Epithelial cell of esophagus (primary cell): ENCODE measurements around the gene GPN2.
A peak's percentile ranks its signal among the peaks of the same experiment; 100 is the strongest.

Experiments used
- DNase-seq: peaks from one replicate; pipeline ENCODE4 v3.0.0; 2010; ENCODE audit warnings: low read depth
- H3K4me3 ChIP-seq: 2 replicates; pipeline ENCODE4 v1.5.1; 2011; ENCODE audit warnings: mild to moderate bottlenecking, low read length, control low read depth
- TF ChIP-seq, protein P1 (sequence below): IDR thresholded peaks from 2 replicates; pipeline ENCODE4 v1.5.1; 2011; ENCODE audit warnings: low read depth, mild to moderate bottlenecking, low read length, control low read depth, inconsistent platforms; ENCODE audit not compliant: insufficient read depth; ENCODE audit errors: missing control alignments

Gene GPN2

DNA sequence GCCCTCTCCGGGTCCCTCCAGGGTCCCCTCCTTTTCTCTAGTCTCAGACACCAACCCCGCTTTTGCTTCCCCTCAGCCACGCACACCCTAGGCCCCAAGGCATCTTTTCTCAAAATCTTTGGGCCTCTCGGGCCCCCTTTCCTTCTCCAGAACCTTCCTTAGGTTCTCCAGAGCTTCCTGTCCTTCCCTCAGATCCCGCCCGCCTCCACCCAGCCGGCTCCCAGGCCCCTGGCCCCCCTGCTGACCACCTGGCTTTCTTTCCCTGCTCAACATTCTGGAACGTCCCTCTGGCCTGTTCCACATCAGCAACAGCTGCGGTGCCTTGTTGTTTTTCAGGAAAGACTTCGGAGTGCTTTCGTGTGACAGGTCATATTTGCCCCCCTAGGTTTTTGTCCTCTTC, 62.4 kb downstream of the GPN2 start:
- TF ChIP-seq, protein P1, sequence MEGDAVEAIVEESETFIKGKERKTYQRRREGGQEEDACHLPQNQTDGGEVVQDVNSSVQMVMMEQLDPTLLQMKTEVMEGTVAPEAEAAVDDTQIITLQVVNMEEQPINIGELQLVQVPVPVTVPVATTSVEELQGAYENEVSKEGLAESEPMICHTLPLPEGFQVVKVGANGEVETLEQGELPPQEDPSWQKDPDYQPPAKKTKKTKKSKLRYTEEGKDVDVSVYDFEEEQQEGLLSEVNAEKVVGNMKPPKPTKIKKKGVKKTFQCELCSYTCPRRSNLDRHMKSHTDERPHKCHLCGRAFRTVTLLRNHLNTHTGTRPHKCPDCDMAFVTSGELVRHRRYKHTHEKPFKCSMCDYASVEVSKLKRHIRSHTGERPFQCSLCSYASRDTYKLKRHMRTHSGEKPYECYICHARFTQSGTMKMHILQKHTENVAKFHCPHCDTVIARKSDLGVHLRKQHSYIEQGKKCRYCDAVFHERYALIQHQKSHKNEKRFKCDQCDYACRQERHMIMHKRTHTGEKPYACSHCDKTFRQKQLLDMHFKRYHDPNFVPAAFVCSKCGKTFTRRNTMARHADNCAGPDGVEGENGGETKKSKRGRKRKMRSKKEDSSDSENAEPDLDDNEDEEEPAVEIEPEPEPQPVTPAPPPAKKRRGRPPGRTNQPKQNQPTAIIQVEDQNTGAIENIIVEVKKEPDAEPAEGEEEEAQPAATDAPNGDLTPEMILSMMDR = no peak
- no peak for DNase-seq
- H3K4me3 ChIP-seq = peak overlapping the region; percentile 62

DNA sequence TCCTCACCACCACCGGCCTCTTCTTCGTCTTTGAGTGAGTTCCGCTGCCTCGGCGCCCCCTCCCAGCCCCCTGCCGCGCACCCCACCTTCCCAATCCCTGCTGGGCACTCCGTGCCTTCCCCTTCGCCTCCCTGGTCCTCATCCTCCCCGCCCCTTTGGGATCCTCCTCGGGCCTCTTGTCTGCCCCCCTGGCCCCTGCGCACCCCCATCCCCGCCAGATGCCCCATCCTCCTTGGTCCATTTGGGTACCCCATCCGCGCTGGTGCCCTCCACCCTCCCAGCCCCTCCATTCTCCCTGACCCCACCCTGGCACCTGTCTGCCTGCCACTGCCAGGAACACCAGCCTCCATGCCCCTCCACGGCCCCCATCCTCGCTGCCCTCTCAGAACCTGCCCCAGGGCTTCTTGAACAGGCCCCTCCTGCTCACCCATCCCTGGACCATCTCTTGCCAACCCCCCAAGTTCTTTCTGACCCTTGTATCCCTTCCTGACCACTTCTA, 62.9 kb downstream of the GPN2 start:
- no peak for DNase-seq
- H3K4me3 ChIP-seq = peak overlapping the region; percentile 62
- TF ChIP-seq, protein P1 = no peak

DNA sequence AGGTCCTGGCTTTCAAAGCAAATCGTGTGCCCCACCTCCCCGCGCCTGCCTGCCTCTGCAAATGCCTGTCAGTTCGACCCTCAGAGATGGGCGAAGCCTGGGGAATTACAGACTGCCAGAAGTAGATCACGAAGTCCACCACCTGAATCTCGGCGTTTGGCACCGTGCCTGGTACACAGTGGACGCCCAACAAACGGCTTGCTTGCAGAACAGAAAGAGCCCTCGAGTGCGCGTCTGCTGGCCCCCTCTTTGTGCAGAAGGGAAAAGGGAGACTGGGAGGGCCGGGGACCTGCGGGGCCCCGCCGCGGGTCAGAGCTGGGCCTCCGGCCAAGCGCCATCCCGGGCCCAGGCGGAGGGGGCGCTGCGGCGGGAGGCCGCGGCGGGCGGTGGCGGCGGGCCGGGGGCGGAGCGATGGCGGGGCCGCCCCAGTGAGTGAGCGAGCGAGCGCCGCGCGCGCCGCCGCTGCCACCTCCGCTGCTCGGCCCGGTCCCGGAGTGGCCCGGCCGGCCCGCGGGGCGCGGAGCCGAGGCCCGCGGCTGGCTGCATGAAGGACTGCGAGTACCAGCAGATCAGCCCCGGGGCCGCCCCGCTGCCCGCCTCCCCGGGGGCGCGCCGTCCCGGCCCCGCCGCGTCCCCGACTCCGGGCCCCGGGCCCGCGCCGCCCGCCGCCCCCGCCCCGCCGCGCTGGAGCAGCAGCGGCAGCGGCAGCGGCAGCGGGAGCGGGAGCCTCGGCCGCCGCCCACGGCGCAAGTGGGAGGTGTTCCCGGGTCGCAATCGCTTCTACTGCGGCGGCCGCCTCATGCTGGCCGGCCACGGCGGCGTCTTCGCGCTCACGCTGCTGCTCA, 63.6 kb downstream of the GPN2 start, which contains the start of gene ZDHHC18:
ZDHHC18 (plus strand) TSS at position 428 of the 845 bp plus-strand sequence; CDS start at position 545, 117 bp downstream.
- H3K4me3 ChIP-seq = peak within 1 kb of the TSS; percentile 62
- TF ChIP-seq, protein P1 = peak; percentile 17
- DNase-seq = peak; percentile 66
